HepG2 (cell line): Measurements from ENCODE around the gene ZBTB21. TPM values are rescaled to one million over a fixed set of nuclear protein-coding genes. Genes with fewer than 3 reads are reported as not detected.

Source experiments
- ATAC-seq: fragments of 200-7000 bp; cut with Tn5 transposase; 3 replicates; pipeline ENCODE4 v1.9.1; 2020; ENCODE audit warnings: mild to moderate bottlenecking, moderate library complexity
- BruUV-seq: library from RNA; stranded (reverse); fragments of 400-500 nt; replicated peaks from 2 replicates; lab custom pipeline; 2021; lab: Mats Ljungman, UMichigan
- CTCF ChIA-PET: fragments of 300-600 bp; formaldehyde crosslinking; extraction: SDS; loops from one replicate; lab custom pipeline; 2021; ENCODE audit warnings: low total read pairs, inconsistent platforms, low intra/inter-chr PET ratio; lab: Yijun Ruan, JAX
- POLR2A ChIA-PET: fragments of 350-600 bp; sonication (Branson Sonifier 250); formaldehyde crosslinking; loops from one replicate; lab custom pipeline; 2020; ENCODE audit warnings: antibody characterized with exemption, inconsistent platforms; lab: Yijun Ruan, JAX
- DNase-seq: peaks from one replicate; pipeline ENCODE4 v3.0.0-alpha.2; 2015; ENCODE audit warnings: low spot score
- FAIRE-seq: peaks from 3 replicates; lab custom pipeline; 2011; peaks lifted over from hg19 to GRCh38; lab: Jason Lieb, UNC
- H2AFZ ChIP-seq: one replicate; pipeline ENCODE4 v1.6.1; 2011; ENCODE audit warnings: low read length, inconsistent platforms
- H3K27ac ChIP-seq: fragments of 300-600 bp; 3 replicates; pipeline ENCODE4 v1.8.0; 2011; ENCODE audit warnings: mixed run types, mild to moderate bottlenecking, mixed read lengths, low read length, inconsistent platforms; ENCODE audit not compliant: insufficient read depth; ENCODE audit errors: extremely low read length
- H3K27me3 ChIP-seq, 2 experiments: fragments of 200-600 bp in 1 of 2; 2 replicates in 1 of 2; 3 replicates in 1 of 2; pipeline versions ENCODE4 v1.6.0 to v1.8.0; 2011; ENCODE audit warnings: low read length in 2 of 2, mild to moderate bottlenecking in 2 of 2, moderate library complexity in 2 of 2, inconsistent platforms in 1 of 2; ENCODE audit not compliant: insufficient read depth in 2 of 2, control insufficient read depth in 1 of 2
- H3K36me3 ChIP-seq, 2 experiments: fragments of 200-600 bp in 1 of 2; replicated peaks in 1 of 2; 2 replicates in 1 of 2; 3 replicates in 1 of 2; pipeline versions ENCODE4 v1.5.1 to v1.8.0; 2011; ENCODE audit warnings: low read length in 2 of 2, inconsistent platforms in 1 of 2; ENCODE audit not compliant: insufficient read depth in 2 of 2, control insufficient read depth in 1 of 2
- H3K4me1 ChIP-seq: 2 replicates; pipeline ENCODE4 v1.5.1; 2012; ENCODE audit warnings: low read length, inconsistent platforms; ENCODE audit not compliant: insufficient read depth
- H3K4me2 ChIP-seq: 2 replicates; pipeline ENCODE4 v1.6.0; 2011; ENCODE audit warnings: low read depth, low read length, inconsistent platforms
- H3K4me3 ChIP-seq, 3 experiments: fragments of 200-600 bp in 1 of 3; sonication (generic), shearing (Covaris generic) in 1 of 3; replicated peaks in 1 of 3; 2 replicates each; pipeline ENCODE4 v1.5.1; 2011 to 2016; ENCODE audit warnings: low read length in 3 of 3, inconsistent platforms in 2 of 3, low read depth in 2 of 3, mild to moderate bottlenecking in 2 of 3, control low read depth in 1 of 3, mixed read lengths in 1 of 3; ENCODE audit not compliant: insufficient read depth in 1 of 3
- H3K79me2 ChIP-seq: one replicate; pipeline ENCODE4 v1.6.1; 2011; ENCODE audit warnings: low read length, inconsistent platforms; ENCODE audit not compliant: insufficient read depth
- H3K9ac ChIP-seq: 2 replicates; pipeline ENCODE4 v1.6.0; 2011; ENCODE audit warnings: mild to moderate bottlenecking, low read depth, low read length, inconsistent platforms; ENCODE audit not compliant: insufficient read depth
- H3K9me3 ChIP-seq: 2 replicates; pipeline ENCODE4 v1.5.1; 2012; ENCODE audit warnings: mild to moderate bottlenecking, low read length
- H4K20me1 ChIP-seq: 2 replicates; pipeline ENCODE4 v1.6.0; 2011; ENCODE audit warnings: inconsistent platforms, mild to moderate bottlenecking, low read length, moderate library complexity; ENCODE audit not compliant: insufficient read depth
- ATF4 ChIP-seq, 2 experiments: fragments of 450-650 bp in 1 of 2; sonication (generic) in 1 of 2; formaldehyde crosslinking; IDR thresholded peaks; 2 replicates each; pipeline versions ENCODE4 v1.5.0 to v1.8.0; 2020 to 2022; ENCODE audit warnings: mild to moderate bottlenecking in 1 of 2, missing genetic modification reagents in 1 of 2
- BCLAF1 ChIP-seq: fragments of 450-650 bp; IDR thresholded peaks from 2 replicates; pipeline ENCODE4 v1.6.1; 2017; ENCODE audit warnings: mild to moderate bottlenecking
- BRCA1 ChIP-seq: sonication (generic); formaldehyde crosslinking; IDR thresholded peaks from 2 replicates; pipeline ENCODE4 v1.4.0; 2020; ENCODE audit warnings: missing genetic modification reagents
- ELF3 ChIP-seq: IDR thresholded peaks from 2 replicates; pipeline ENCODE4 v1.6.1; 2016; ENCODE audit warnings: missing genetic modification reagents, missing compliant biosample characterization
- ETV5 ChIP-seq: IDR thresholded peaks from 2 replicates; pipeline ENCODE4 v1.6.1; 2018; ENCODE audit warnings: missing biosample characterization, missing genetic modification reagents, inconsistent platforms, borderline replicate concordance
- GPN1 ChIP-seq: sonication (generic); formaldehyde crosslinking; IDR thresholded peaks from 2 replicates; pipeline ENCODE4 v1.5.1; 2020; ENCODE audit warnings: missing genetic modification reagents, borderline replicate concordance
- IRF9 ChIP-seq: sonication (generic); formaldehyde crosslinking; IDR thresholded peaks from 2 replicates; pipeline ENCODE4 v1.8.0; 2022; ENCODE audit warnings: missing genetic modification reagents, mild to moderate bottlenecking, borderline replicate concordance
- MED13 ChIP-seq: sonication (generic); formaldehyde crosslinking; IDR thresholded peaks from 2 replicates; pipeline ENCODE4 v1.5.0; 2020; ENCODE audit warnings: missing genetic modification reagents
- SOX6 ChIP-seq, 2 experiments: fragments of 450-650 bp in 1 of 2; sonication (generic) in 1 of 2; formaldehyde crosslinking in 1 of 2; IDR thresholded peaks; 2 replicates each; pipeline versions ENCODE4 v1.4.0 to v1.6.1; 2017 to 2020; ENCODE audit warnings: antibody characterized with exemption in 1 of 2, mild to moderate bottlenecking in 1 of 2, missing genetic modification reagents in 1 of 2
- XBP1 ChIP-seq: sonication (generic); formaldehyde crosslinking; IDR thresholded peaks from 2 replicates; pipeline ENCODE4 v1.5.0; 2020; ENCODE audit warnings: missing genetic modification reagents
- ZBTB38 ChIP-seq: sonication (generic); formaldehyde crosslinking; IDR thresholded peaks from 2 replicates; pipeline ENCODE4 v1.5.1; 2020; ENCODE audit warnings: mild to moderate bottlenecking, missing genetic modification reagents
- ZNF432 ChIP-seq: sonication (generic); formaldehyde crosslinking; IDR thresholded peaks from 2 replicates; pipeline ENCODE4 v1.5.0; 2020; ENCODE audit warnings: missing genetic modification reagents, mild to moderate bottlenecking, borderline replicate concordance
- WGBS: methylation state at CpG from one replicate; pipeline ENCODE4 v1.1.6; 2017; ENCODE audit warnings: low lambda C conversion rate; 5-methylcytosine and 5-hydroxymethylcytosine counted together
- in situ Hi-C: cut with HindIII; loops from 2 replicates; pipeline ENCODE4 v1.10.0; 2017; ENCODE audit warnings: low pct_unique_long_range_greater_than_20kb; ENCODE audit not compliant: extremely low pct_ligation_motif_present
- intact Hi-C: fragments of 100-400 bp; cut with micrococcal nuclease; formaldehyde crosslinking; loops from one replicate; pipeline ENCODE4 v1.10.0; 2022; ENCODE audit not compliant: unreplicated experiment
- polyA plus RNA-seq, 8 experiments: library from polyadenylated mRNA; depleted of rRNA in 3 of 8; stranded (reverse) in 7 of 8; unstranded in 1 of 8; fragments of >200 nt; fragmentation: Illumina TruSeq in 4 of 8; extraction: Trizol in 4 of 8; gene quantifications; 2 replicates each; pipeline versions ENCODE4 v1.2.1 to v1.2.3, GENCODE V29; 2011 to 2016; ENCODE audit warnings: low read depth in 4 of 8, missing spikeins in 1 of 8, mixed read lengths in 1 of 8; ENCODE audit not compliant: insufficient read depth in 1 of 8
- total RNA-seq, 5 experiments: library from RNA; depleted of rRNA; stranded (reverse); fragments of >200 nt; fragmentation: Illumina TruSeq; extraction: Trizol; gene quantifications; 2 replicates each; pipeline ENCODE4 v1.2.3, GENCODE V29; 2016; ENCODE audit warnings: low read depth in 1 of 5

Gene ZBTB21
- total and polyA plus RNA-seq, 2 of the 13 experiments (the other 11 are each of a cell fraction or from before 2014, with no cell fraction given): 4.5 to 6.1 TPM

DNA sequence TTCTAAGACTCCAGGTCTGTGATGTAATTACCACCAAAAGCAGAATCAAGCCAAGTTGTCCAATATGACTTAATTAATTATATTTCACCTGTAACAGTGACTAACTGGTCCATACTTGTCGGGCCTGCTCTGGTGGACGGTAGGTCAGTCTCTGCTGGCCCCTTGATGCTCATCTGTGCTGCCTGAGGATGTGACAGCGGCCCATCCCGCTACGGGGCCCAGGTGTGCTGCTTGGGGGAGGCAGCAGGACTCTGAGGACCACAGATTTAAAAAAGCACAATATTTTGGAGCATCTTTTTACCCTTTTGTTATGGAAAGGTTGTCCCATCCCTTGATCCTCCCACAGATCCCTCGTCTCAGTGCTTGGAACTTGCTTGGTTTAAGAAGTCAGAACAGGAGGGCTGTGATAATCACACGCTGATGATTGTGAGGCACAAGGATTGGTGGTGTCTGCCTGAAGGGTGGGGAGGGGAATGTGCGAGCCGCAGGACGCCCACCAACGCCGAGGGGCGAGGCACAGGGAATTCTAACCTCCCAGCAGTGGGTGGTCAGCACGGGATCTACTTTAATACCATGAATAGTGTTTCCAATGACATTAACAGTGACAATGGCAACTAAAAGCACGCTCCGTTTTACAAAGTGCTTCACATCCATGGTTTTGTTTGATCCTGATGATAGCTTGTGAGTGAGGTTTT is 33.2 kb upstream of the ZBTB21 start:
- Histone ChIP-seq H3K27ac (no peak overlapping the region), H3K27me3 (peaks cover 3 to 35% of the 10 kb centered on the region in 2 experiments; a peak in 3 of 5 replicates), H3K9ac (no peak overlapping the region), H3K4me3 (no peak overlapping the region), H3K4me1 (peaks cover 26% of the 10 kb centered on the region), H3K79me2 (no peaks in the 10 kb centered on the region), H3K4me2 (no peak overlapping the region)
- DNase-seq: no peak
- no TSS peak for BruUV-seq
- FAIRE-seq: no peak
- 37% methylated on average over 13 of the region's 16 CpGs for WGBS
- ChIA-PET POLR2A (no interaction called here), CTCF (no interaction called here)
- no peak for ATAC-seq
- TF ChIP-seq BCLAF1: no peak
- no peak for TF ChIP-seq ETV5 (CRISPR knock-in tag)
- TF ChIP-seq ZNF432 (CRISPR knock-in tag): no peak
- no peak for TF ChIP-seq ZBTB38 (CRISPR knock-in tag)
- no peak for TF ChIP-seq XBP1 (CRISPR knock-in tag)
- no peak for TF ChIP-seq SOX6 (IDR thresholded peaks at IDR 0.05)
- no peak for TF ChIP-seq SOX6 (CRISPR knock-in tag; IDR thresholded peaks at IDR 0.05)
- no peak for TF ChIP-seq IRF9 (CRISPR knock-in tag)
- TF ChIP-seq GPN1: no peak
- TF ChIP-seq ATF4 (CRISPR knock-in tag; IDR thresholded peaks at IDR 0.05): no peak
- TF ChIP-seq BRCA1 (CRISPR knock-in tag): no peak
- TF ChIP-seq ELF3 (CRISPR knock-in tag): no peak
- TF ChIP-seq MED13 (CRISPR knock-in tag): no peak
- TF ChIP-seq, all 625 proteins: peak for 0
- Histone ChIP-seq H4K20me1 (no peaks in the 10 kb centered on the region), H3K9me3 (no peaks in the 10 kb centered on the region), H2AFZ (no peak overlapping the region), H3K36me3 (no peaks in the 10 kb centered on the region)
- intact Hi-C loops (no loop called here), in situ Hi-C loops (no loop called here)
